GM21367 (cell line): ENCODE data around the gene PCED1B.

ENCODE experiments used
- ATAC-seq: cut with Tn5 transposase; IDR thresholded peaks from one replicate; pipeline ENCODE4 v1.9.1; 2021; ENCODE audit not compliant: unreplicated experiment

The PCED1B gene

DNA sequence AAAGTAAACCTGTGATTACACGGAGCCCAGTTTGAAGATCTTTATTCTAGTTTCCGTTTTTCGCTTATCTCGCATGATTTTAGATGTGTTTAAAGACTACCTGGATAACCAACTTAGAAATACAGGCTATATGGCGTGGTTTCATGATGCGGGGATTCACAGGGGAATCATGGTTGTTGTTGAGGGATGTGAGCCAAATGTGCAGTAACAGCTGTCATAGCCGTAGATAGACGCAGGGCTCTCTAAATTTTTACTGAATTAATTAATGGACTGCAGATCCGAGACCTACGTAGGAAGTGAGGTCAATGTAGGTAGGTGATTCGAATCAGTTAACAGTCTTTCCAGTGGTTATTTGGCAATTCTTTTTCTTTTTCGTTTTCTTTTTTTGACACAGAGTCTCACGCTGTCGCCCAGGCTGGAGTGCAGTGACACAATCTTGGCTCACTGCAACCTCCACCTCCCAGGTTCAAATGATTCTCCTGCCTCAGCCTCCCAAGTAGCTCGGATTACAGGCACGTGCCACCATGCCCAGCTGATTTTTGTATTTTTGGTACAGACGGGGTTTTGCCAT is 145.2 kb downstream of the PCED1B start:
- no peak for ATAC-seq

DNA sequence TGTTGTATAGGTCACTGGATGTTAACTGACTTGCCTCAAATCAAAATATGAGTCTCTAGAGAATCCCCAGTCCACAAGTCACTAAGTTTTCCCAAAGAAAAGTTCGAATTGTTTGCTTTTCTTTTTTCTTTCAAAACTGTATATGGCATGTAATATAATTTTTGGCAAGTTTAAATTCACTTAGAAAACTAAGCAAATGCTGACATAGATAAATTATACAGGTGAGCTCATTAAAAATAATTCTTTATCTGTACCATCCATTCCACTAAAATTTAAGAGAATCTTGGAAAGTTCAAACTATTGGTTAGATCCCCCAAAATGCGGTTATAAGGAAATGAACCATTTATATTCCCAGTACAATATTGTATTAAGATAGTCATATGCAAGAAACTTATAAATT is 145.9 kb downstream of the PCED1B start:
- no peak for ATAC-seq

- no peak for ATAC-seq
These were observed 146.8 kb downstream of the PCED1B start for GRCh38 chr12:47226199-47226598.

DNA sequence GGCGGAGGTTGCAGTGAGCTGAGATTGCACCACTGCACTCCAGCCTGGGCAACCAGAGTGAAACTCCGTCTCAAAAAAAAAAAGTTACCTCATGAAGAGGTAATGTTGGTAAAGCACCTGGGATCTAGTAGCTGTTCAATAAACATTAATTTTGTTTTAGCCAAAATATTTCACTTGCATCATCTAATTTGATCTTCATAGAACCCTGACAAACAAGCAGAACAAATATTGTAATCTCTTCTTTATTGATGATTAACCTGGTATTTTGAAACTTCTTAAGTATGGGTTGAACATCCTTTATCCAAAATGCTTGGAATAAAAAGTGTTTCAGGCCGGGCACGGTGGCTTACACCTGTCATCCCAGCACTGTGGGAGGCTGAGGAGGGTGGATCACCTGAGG is 149.4 kb downstream of the PCED1B start:
- no peak for ATAC-seq

GRCh38 chr12:47231456-47231855 is 152.0 kb downstream of the PCED1B start:
- no peak for ATAC-seq

- ATAC-seq = no peak
These were observed 155.2 kb downstream of the PCED1B start for GRCh38 chr12:47234576-47235141.

DNA sequence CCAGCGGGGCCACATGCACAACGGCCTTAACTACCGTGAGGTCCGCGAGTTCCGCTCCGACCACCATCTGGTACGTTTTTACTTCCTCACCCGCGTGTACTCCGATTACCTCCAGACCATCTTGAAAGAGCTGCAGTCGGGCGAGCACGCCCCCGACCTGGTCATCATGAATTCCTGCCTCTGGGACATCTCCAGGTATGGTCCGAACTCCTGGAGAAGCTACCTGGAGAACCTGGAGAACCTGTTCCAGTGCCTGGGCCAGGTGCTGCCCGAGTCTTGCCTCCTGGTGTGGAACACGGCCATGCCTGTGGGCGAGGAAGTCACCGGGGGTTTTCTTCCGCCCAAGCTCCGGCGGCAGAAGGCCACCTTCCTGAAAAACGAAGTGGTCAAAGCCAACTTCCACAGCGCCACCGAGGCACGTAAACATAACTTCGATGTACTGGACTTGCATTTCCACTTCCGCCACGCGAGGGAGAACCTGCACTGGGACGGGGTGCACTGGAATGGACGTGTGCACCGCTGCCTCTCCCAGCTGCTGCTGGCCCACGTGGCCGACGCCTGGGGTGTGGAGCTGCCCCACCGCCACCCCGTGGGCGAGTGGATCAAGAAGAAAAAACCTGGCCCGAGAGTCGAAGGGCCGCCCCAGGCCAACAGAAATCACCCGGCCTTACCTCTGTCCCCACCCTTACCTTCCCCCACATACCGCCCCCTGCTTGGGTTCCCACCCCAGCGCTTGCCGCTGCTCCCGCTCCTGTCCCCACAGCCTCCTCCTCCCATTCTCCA is 156.0 kb downstream of the PCED1B start:
- no peak for ATAC-seq

- ATAC-seq = no peak
These were observed 156.8 kb downstream of the PCED1B start for GRCh38 chr12:47236109-47236714.

DNA sequence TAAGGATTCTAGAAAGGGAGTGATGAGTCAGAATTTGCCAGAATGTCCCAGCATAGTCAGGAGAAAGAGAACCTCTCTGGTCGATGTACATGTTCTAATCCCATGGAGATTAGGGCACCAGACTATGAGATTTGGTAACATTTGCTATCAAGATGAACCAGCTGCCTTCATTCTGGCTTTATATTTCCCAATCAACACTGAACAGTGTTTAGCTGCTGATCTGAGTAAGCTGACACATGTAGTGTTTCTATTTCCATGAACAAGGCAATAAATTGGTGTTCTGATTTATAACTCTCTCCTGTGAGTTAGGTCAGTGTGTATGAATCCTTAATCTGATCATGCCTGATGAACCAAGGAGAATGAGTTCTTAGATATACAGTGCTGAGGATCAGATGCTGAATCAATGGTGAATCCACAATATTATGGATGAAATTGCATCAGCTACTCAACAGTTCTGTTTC is 158.4 kb downstream of the PCED1B start:
- no peak for ATAC-seq

DNA sequence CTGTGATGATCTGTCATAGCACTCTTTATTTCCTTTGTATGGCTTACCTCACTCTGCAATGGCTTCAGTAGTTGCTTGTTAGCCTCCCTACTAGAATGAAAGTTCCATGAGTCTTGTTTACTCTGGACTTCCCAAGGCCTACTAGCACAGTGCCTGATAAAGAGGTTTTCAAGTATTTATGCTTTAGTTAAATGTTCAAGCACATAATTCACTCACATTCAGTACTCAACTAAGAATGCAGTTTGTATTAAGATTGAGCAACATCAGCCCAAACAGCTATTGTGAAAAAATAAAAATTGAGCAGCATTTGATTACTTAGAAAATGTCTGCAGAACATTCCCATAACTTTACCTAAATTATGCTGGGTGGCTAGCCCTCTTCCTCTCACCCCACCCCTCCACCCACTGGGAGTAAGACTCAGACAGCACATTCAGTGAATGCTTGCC is 159.3 kb downstream of the PCED1B start:
- ATAC-seq = no peak

GRCh38 chr12:47242426-47242825 is 163.0 kb downstream of the PCED1B start:
- ATAC-seq = no peak

GRCh38 chr12:47244835-47245234 is 165.4 kb downstream of the PCED1B start:
- no peak for ATAC-seq

- no peak for ATAC-seq
These were observed 166.2 kb downstream of the PCED1B start for GRCh38 chr12:47245623-47246022.

DNA sequence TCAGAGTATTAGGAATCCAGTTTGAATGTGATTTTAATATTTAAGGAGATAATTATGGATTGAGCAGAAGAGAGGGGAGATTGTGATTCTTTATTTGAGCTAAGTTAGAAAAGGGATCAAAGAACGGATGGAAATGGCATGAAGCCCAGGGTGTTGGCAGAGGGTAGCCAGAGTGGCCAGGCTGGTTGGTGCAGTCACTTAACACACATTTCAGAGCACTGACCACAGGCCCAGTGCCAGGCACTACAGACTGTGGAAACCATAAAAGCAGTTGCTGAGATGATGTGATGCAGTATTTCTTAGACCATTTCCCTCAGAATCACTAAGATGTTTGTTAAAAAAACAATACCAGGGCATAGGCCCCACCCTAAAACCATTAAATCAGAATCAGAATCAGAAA is 168.0 kb downstream of the PCED1B start:
- no peak for ATAC-seq

DNA sequence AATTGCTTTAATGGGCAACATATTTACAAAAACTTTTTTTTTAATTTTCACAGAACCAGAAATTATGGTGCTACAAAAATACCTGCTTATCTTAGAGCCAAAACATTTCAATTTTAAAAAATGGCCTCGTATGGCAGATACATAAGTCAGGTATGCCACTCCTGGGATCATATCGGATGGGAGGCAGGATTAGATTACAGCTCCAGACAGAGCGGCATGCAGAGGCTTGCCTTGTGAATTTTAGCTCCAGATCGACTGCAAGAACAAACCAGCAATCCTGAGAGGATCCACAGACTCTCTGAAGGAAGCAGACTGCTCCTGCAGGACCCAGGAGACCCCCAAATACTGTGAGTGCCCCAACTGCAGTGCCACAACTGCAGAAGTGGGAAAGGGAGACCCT is 169.7 kb downstream of the PCED1B start:
- ATAC-seq = no peak

GRCh38 chr12:47249719-47250357 is 170.4 kb downstream of the PCED1B start:
- no peak for ATAC-seq

GRCh38 chr12:47251919-47252318 is 172.5 kb downstream of the PCED1B start:
- ATAC-seq = no peak

DNA sequence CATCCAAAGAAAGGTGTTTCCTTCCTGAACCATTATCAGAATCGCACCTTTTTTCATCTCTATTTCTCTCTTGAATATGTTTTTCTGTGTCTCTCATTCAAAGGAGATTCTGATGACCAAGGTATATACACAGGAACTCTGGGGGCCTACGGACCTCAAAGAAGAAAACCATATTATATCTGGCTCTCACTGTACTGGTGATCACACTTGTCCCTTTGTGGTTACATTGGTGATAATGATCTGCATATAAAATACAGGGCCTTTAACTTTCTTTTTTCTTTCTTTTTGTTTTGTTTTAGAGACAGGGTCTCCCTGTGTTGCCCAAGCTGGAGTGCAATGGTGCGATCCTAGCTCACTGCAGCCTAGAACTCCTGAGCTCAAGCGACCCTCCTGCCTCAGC is 185.5 kb downstream of the PCED1B start:
- ATAC-seq = no peak

DNA sequence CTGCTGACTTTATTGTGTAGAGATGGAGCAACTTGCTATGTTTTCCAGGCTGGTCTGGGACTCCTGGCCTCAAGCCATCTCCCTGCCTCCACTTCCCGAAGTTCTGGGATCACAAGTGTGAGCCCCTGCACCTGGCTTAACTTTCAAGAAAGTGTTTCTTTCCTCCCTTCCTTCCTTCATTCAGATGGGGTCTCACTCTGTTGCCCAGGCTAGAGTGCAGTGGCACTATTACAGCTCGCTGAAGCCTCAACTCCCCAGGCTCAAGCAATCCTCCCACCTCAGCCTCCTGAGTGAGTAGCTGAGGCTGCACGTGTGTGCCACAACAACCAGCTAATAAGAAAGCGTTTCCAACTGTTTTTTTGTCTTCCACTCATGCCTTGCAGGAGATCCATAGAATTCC is 186.0 kb downstream of the PCED1B start:
- ATAC-seq = no peak

- ATAC-seq = no peak
These were observed 188.2 kb downstream of the PCED1B start for GRCh38 chr12:47267571-47267970.
